ENCODE measurements around the gene C3orf62.

C3orf62 gene

GRCh38 chr3:49273825-49274532 is 3.1 kb downstream of the C3orf62 start:
- peaks cover 8% of the 10 kb centered on the region for H3K36me3 ChIP-seq (ENCODE audit: control insufficient read depth, insufficient read depth, low read length)
- TF ChIP-seq CTCF (IDR thresholded peaks at IDR 0.05; ENCODE audit: insufficient read depth, low read length, poor library complexity, severe bottlenecking): no peak
- H3K4me3 ChIP-seq (replicated peaks; ENCODE audit: low read depth, low read length): no peak overlapping the region
- no peaks in the 10 kb centered on the region for H3K27me3 ChIP-seq (replicated peaks; ENCODE audit: control insufficient read depth, insufficient read depth, low read length)
- DNase-seq (ENCODE audit: extremely low read depth, insufficient read length): no peak

- no peak overlapping the region for H3K4me3 ChIP-seq (replicated peaks; ENCODE audit: low read depth, low read length)
- TF ChIP-seq CTCF (IDR thresholded peaks at IDR 0.05; ENCODE audit: insufficient read depth, low read length, poor library complexity, severe bottlenecking): no peak
Observed at GRCh38 chr3:49271047-49271446, 6.0 kb downstream of the C3orf62 start.

GRCh38 chr3:49270156-49270500 is 6.9 kb downstream of the C3orf62 start:
- Histone ChIP-seq H3K36me3 (ENCODE audit: control insufficient read depth, insufficient read depth, low read length) (peaks cover 2% of the 10 kb centered on the region), H3K4me3 (replicated peaks; ENCODE audit: low read depth, low read length) (no peak overlapping the region), H3K27me3 (replicated peaks; ENCODE audit: control insufficient read depth, insufficient read depth, low read length) (no peaks in the 10 kb centered on the region)
- no peak for DNase-seq (ENCODE audit: extremely low read depth, insufficient read length)
- TF ChIP-seq CTCF (IDR thresholded peaks at IDR 0.05; ENCODE audit: insufficient read depth, low read length, poor library complexity, severe bottlenecking): no peak

More at GRCh38 chr3:49271047-49271446, 6.0 kb downstream of the C3orf62 start:
- H3K36me3 ChIP-seq (ENCODE audit: control insufficient read depth, insufficient read depth, low read length): peaks cover 2% of the 10 kb centered on the region
- H3K27me3 ChIP-seq (replicated peaks; ENCODE audit: control insufficient read depth, insufficient read depth, low read length): no peaks in the 10 kb centered on the region
- no peak for DNase-seq (ENCODE audit: extremely low read depth, insufficient read length)

- no peak for TF ChIP-seq CTCF (IDR thresholded peaks at IDR 0.05; ENCODE audit: insufficient read depth, low read length, poor library complexity, severe bottlenecking)
- Histone ChIP-seq H3K4me3 (replicated peaks; ENCODE audit: low read depth, low read length) (no peak overlapping the region), H3K36me3 (ENCODE audit: control insufficient read depth, insufficient read depth, low read length) (peaks cover 2% of the 10 kb centered on the region), H3K27me3 (replicated peaks; ENCODE audit: control insufficient read depth, insufficient read depth, low read length) (no peaks in the 10 kb centered on the region)
- no peak for DNase-seq (ENCODE audit: extremely low read depth, insufficient read length)
Observed at GRCh38 chr3:49269443-49270155, 7.4 kb downstream of the C3orf62 start.

GRCh38 chr3:49266410-49267095 is 10.5 kb downstream of the C3orf62 start:
- Histone ChIP-seq H3K27me3 (replicated peaks; ENCODE audit: control insufficient read depth, insufficient read depth, low read length) (no peaks in the 10 kb centered on the region), H3K4me3 (replicated peaks; ENCODE audit: low read depth, low read length) (no peak overlapping the region), H3K36me3 (ENCODE audit: control insufficient read depth, insufficient read depth, low read length) (peaks cover 2% of the 10 kb centered on the region)
- TF ChIP-seq CTCF (IDR thresholded peaks at IDR 0.05; ENCODE audit: insufficient read depth, low read length, poor library complexity, severe bottlenecking): no peak
- no peak for DNase-seq (ENCODE audit: extremely low read depth, insufficient read length)

All from GM06990 (cell line).